Bronchial epithelial cell (primary cell): ENCODE results near the gene SPATS2L. TPM values are rescaled to one million over a fixed set of nuclear protein-coding genes. Genes with fewer than 3 reads are reported as not detected.
A peak's percentile ranks its signal among the peaks of the same experiment; 100 is the strongest.

ENCODE experiments used
- DNase-seq: peaks from one replicate; pipeline ENCODE4 v3.0.0-alpha.2; 2010; ENCODE audit warnings: low read depth
- FAIRE-seq: peaks from 2 replicates; lab custom pipeline; 2011; peaks lifted over from hg19 to GRCh38; lab: Jason Lieb, UNC
- H3K27me3 ChIP-seq: 2 replicates; pipeline ENCODE4 v1.5.1; 2011; ENCODE audit warnings: low read length; ENCODE audit not compliant: control insufficient read depth, insufficient read depth
- H3K36me3 ChIP-seq: 2 replicates; pipeline ENCODE4 v1.5.1; 2011; ENCODE audit warnings: low read length; ENCODE audit not compliant: control insufficient read depth, insufficient read depth
- H3K4me3 ChIP-seq: 2 replicates; pipeline ENCODE4 v1.5.1; 2011; ENCODE audit warnings: mild to moderate bottlenecking, low read depth, low read length, control low read depth
- CTCF ChIP-seq: IDR thresholded peaks from 2 replicates; pipeline ENCODE4 v1.5.1; 2011; ENCODE audit warnings: mild to moderate bottlenecking, moderate library complexity, low read length, control low read depth, inconsistent platforms; ENCODE audit not compliant: insufficient read depth, severe bottlenecking
- total RNA-seq: library from RNA; depleted of rRNA; stranded (reverse); fragments of >200 nt; gene quantifications from 2 replicates; pipeline ENCODE4 v1.2.1, GENCODE V29; 2014

The SPATS2L gene
- total RNA-seq, 1 donor from 2014 or later: 37.6 TPM

- Histone ChIP-seq H3K27me3 (no peaks in the 10 kb centered on the region), H3K36me3 (no peaks in the 10 kb centered on the region), H3K4me3 (no peak overlapping the region)
- FAIRE-seq (no peak), DNase-seq (peak; percentile 46)
- no peak for TF ChIP-seq CTCF
These were observed 3.0 kb downstream of the SPATS2L start for GRCh38 chr2:200309296-200310049.

GRCh38 chr2:200310545-200310971 is 4.1 kb downstream of the SPATS2L start:
- Histone ChIP-seq H3K4me3 (no peak overlapping the region), H3K27me3 (no peaks in the 10 kb centered on the region), H3K36me3 (no peaks in the 10 kb centered on the region)
- FAIRE-seq: peak; percentile 23
- no peak for TF ChIP-seq CTCF
- peak; percentile 71 for DNase-seq

GRCh38 chr2:200311139-200311538 is 4.6 kb downstream of the SPATS2L start:
- Histone ChIP-seq H3K36me3 (no peaks in the 10 kb centered on the region), H3K4me3 (no peak overlapping the region), H3K27me3 (no peaks in the 10 kb centered on the region)
- no peak for TF ChIP-seq CTCF
- peak; percentile 42 for DNase-seq
- no peak for FAIRE-seq

GRCh38 chr2:200314976-200315567 is 8.6 kb downstream of the SPATS2L start:
- TF ChIP-seq CTCF: no peak
- Histone ChIP-seq H3K4me3 (no peak overlapping the region), H3K36me3 (no peaks in the 10 kb centered on the region), H3K27me3 (no peaks in the 10 kb centered on the region)
- FAIRE-seq (no peak), DNase-seq (no peak)

GRCh38 chr2:200317975-200318374 is 11.5 kb downstream of the SPATS2L start:
- TF ChIP-seq CTCF: no peak
- DNase-seq (no peak), FAIRE-seq (no peak)
- no peak overlapping the region for H3K4me3 ChIP-seq
- H3K27me3 ChIP-seq: no peaks in the 10 kb centered on the region
- H3K36me3 ChIP-seq: no peaks in the 10 kb centered on the region
